CD4-positive, CD25-positive, alpha-beta regulatory T cell (primary cell): ENCODE measurements around the gene SEZ6. TPM values are rescaled to one million over a fixed set of nuclear protein-coding genes. Genes with fewer than 3 reads are reported as not detected.
"Not testable (repeated sequence)": the region's sequence is repeated elsewhere in the genome, so short reads cannot be mapped to it uniquely, and the experiment has no call there.

ENCODE experiments used
- ATAC-seq, 2 donors: fragments of 150-1000 bp; cut with Tn5 transposase; one replicate each; pipeline ENCODE4 v1.10.0; 2021; ENCODE audit warnings: low read depth in 2 of 2, moderate number of reproducible peaks in 2 of 2, moderate library complexity in 1 of 2
- DNase-seq, 3 donors: peaks; one replicate each; pipeline versions ENCODE4 v3.0.0 to v3.0.0-alpha.2; 2012 to 2022; ENCODE audit warnings: mixed read lengths in 1 of 3
- H3K27ac ChIP-seq: one replicate; pipeline ENCODE4 v1.7.0; 2013; ENCODE audit warnings: mild to moderate bottlenecking, low read length; ENCODE audit not compliant: insufficient read depth, poor library complexity, severe bottlenecking
- H3K27me3 ChIP-seq: one replicate; pipeline ENCODE4 v1.7.0; 2013; ENCODE audit warnings: low read length; ENCODE audit not compliant: control insufficient read depth, insufficient read depth
- H3K36me3 ChIP-seq: one replicate; pipeline ENCODE4 v1.7.0; 2013; ENCODE audit warnings: mild to moderate bottlenecking, low read length, moderate library complexity; ENCODE audit not compliant: control insufficient read depth, insufficient read depth
- H3K4me1 ChIP-seq: 2 replicates; pipeline ENCODE4 v1.7.0; 2013; ENCODE audit warnings: mild to moderate bottlenecking, low read length; ENCODE audit not compliant: insufficient read depth, control insufficient read depth, poor library complexity, severe bottlenecking
- H3K4me3 ChIP-seq: one replicate; pipeline ENCODE4 v1.7.0; 2013; ENCODE audit warnings: low read depth, mild to moderate bottlenecking, low read length, moderate library complexity
- H3K9me3 ChIP-seq, 2 experiments: 1 replicate in 1 of 2; 2 replicates in 1 of 2; pipeline ENCODE4 v1.7.0; 2013; ENCODE audit warnings: low read length in 2 of 2, mild to moderate bottlenecking in 1 of 2, moderate library complexity in 1 of 2; ENCODE audit not compliant: control insufficient read depth in 2 of 2
- H3K27ac Mint-ChIP-seq, 3 donors: one replicate each; pipeline ENCODE4 v1.8.0; 2020 to 2022; ENCODE audit warnings: mild to moderate bottlenecking in 3 of 3, mixed read lengths in 3 of 3, moderate library complexity in 2 of 3
- H3K27me3 Mint-ChIP-seq: one replicate; pipeline ENCODE4 v1.8.0; 2022; ENCODE audit warnings: mild to moderate bottlenecking, mixed read lengths
- H3K36me3 Mint-ChIP-seq: one replicate; pipeline ENCODE4 v1.8.0; 2020; ENCODE audit warnings: mixed read lengths
- H3K4me1 Mint-ChIP-seq, 4 donors: one replicate each; pipeline ENCODE4 v1.8.0; 2020 to 2022; ENCODE audit warnings: mixed read lengths in 4 of 4, mild to moderate bottlenecking in 1 of 4
- H3K4me3 Mint-ChIP-seq, 4 donors: one replicate each; pipeline ENCODE4 v1.8.0; 2020 to 2022; ENCODE audit warnings: mild to moderate bottlenecking in 4 of 4, mixed read lengths in 4 of 4, moderate library complexity in 3 of 4
- H3K9me3 Mint-ChIP-seq, 7 donors: one replicate each; pipeline ENCODE4 v1.8.0; 2020 to 2022; ENCODE audit warnings: mixed read lengths in 7 of 7, mild to moderate bottlenecking in 3 of 7, moderate library complexity in 2 of 7
- polyA plus RNA-seq, 4 donors: library from polyadenylated mRNA; unstranded; fragments of 300-500 nt; fragmentation: Illumina TruSeq; gene quantifications; one replicate each; pipeline ENCODE4 v1.2.3, GENCODE V29; 2021
- total RNA-seq: library from RNA; stranded (reverse); gene quantifications from one replicate; pipeline ENCODE4 v1.2.3, GENCODE V29; 2022

Gene SEZ6
- total and polyA plus RNA-seq, 5 donors from 2014 or later: 0.57 to 1.2 (median 0.76) TPM; not detected in 2

GRCh38 chr17:28941251-28941650 is 64.6 kb downstream of the SEZ6 start:
- H3K27ac Mint-ChIP-seq: no peak overlapping the region
- peaks cover 60 to 93% (median 76%) of the 10 kb centered on the region in 4 donors for H3K4me1 Mint-ChIP-seq
- H3K4me3 Mint-ChIP-seq: no peak overlapping the region
- no peaks in the 10 kb centered on the region for H3K27me3 Mint-ChIP-seq
- no peak for DNase-seq
- no peak overlapping the region for H3K27ac ChIP-seq
- peaks cover 76% of the 10 kb centered on the region for H3K4me1 ChIP-seq
- H3K36me3 ChIP-seq: peaks cover 41% of the 10 kb centered on the region
- no peaks in the 10 kb centered on the region for H3K9me3 ChIP-seq
- peaks cover 34% of the 10 kb centered on the region for H3K36me3 Mint-ChIP-seq
- H3K9me3 Mint-ChIP-seq: peaks cover 0 to 1% (median 0%) of the 10 kb centered on the region in 7 donors
- ATAC-seq: no peak
- no peak overlapping the region for H3K4me3 ChIP-seq
- H3K27me3 ChIP-seq: no peaks in the 10 kb centered on the region

- H3K27me3 Mint-ChIP-seq: no peaks in the 10 kb centered on the region
- H3K4me3 Mint-ChIP-seq: peak overlapping the region in 3 of 4 donors; percentile 5 to 59 (median 52)
- peaks cover 0 to 1% (median 0%) of the 10 kb centered on the region in 7 donors for H3K9me3 Mint-ChIP-seq
- no peak overlapping the region for H3K27ac ChIP-seq
- H3K4me1 ChIP-seq: peaks cover 76% of the 10 kb centered on the region
- ATAC-seq (no peak), DNase-seq (no peak)
- H3K36me3 Mint-ChIP-seq: peaks cover 33% of the 10 kb centered on the region
- no peaks in the 10 kb centered on the region for H3K27me3 ChIP-seq
- peak overlapping the region; percentile 38 to 66 (median 51) for H3K27ac Mint-ChIP-seq
- peaks cover 41% of the 10 kb centered on the region for H3K36me3 ChIP-seq
- H3K9me3 ChIP-seq: no peaks in the 10 kb centered on the region
- peaks cover 60 to 93% (median 76%) of the 10 kb centered on the region in 4 donors for H3K4me1 Mint-ChIP-seq
- peak overlapping the region; percentile 46 for H3K4me3 ChIP-seq
Measured at GRCh38 chr17:28940675-28941074, 65.2 kb downstream of the SEZ6 start.

GRCh38 chr17:28940142-28940541 is 65.7 kb downstream of the SEZ6 start:
- ATAC-seq: no peak
- peak in 1 of 3 donors; percentile 25 for DNase-seq
- Histone ChIP-seq H3K4me3 (peak overlapping the region; percentile 46), H3K9me3 (no peaks in the 10 kb centered on the region), H3K27ac (no peak overlapping the region), H3K27me3 (no peaks in the 10 kb centered on the region), H3K36me3 (peaks cover 36% of the 10 kb centered on the region), H3K4me1 (peaks cover 77% of the 10 kb centered on the region)
- Mint-ChIP-seq H3K36me3 (peaks cover 28% of the 10 kb centered on the region), H3K27me3 (no peaks in the 10 kb centered on the region), H3K27ac (peak overlapping the region; percentile 20 to 51 (median 38)), H3K4me3 (peak overlapping the region in 3 of 4 donors; percentile 17 to 59 (median 52)), H3K4me1 (peaks cover 57 to 93% (median 74%) of the 10 kb centered on the region in 4 donors), H3K9me3 (peaks cover 0 to 1% (median 0%) of the 10 kb centered on the region in 7 donors)

GRCh38 chr17:28938552-28938951 is 67.3 kb downstream of the SEZ6 start:
- H3K27me3 Mint-ChIP-seq: no peaks in the 10 kb centered on the region
- Histone ChIP-seq H3K4me1 (peaks cover 67% of the 10 kb centered on the region), H3K36me3 (peaks cover 30% of the 10 kb centered on the region), H3K27me3 (no peaks in the 10 kb centered on the region), H3K9me3 (no peaks in the 10 kb centered on the region), H3K4me3 (no peak overlapping the region), H3K27ac (no peak overlapping the region)
- H3K9me3 Mint-ChIP-seq: peaks cover 0 to 1% (median 0%) of the 10 kb centered on the region in 7 donors
- H3K4me1 Mint-ChIP-seq: peaks cover 50 to 89% (median 71%) of the 10 kb centered on the region in 4 donors
- peak overlapping the region in 2 of 4 donors; percentile 31 to 54 for H3K4me3 Mint-ChIP-seq
- DNase-seq: no peak
- peaks cover 27% of the 10 kb centered on the region for H3K36me3 Mint-ChIP-seq
- peak overlapping the region; percentile 51 to 77 (median 59) for H3K27ac Mint-ChIP-seq
- ATAC-seq: no peak

- peaks cover 0 to 1% (median 0%) of the 10 kb centered on the region in 7 donors for H3K9me3 Mint-ChIP-seq
- H3K36me3 Mint-ChIP-seq: peaks cover 21% of the 10 kb centered on the region
- peaks cover 62% of the 10 kb centered on the region for H3K4me1 ChIP-seq
- DNase-seq: no peak
- H3K9me3 ChIP-seq: no peaks in the 10 kb centered on the region
- peaks cover 56 to 92% (median 72%) of the 10 kb centered on the region in 4 donors for H3K4me1 Mint-ChIP-seq
- H3K4me3 ChIP-seq: peak overlapping the region; percentile 29
- no peak overlapping the region for H3K27ac ChIP-seq
- H3K27ac Mint-ChIP-seq: peak overlapping the region; percentile 33 to 89 (median 89)
- no peak for ATAC-seq
- H3K4me3 Mint-ChIP-seq: peak overlapping the region in 2 of 4 donors; percentile 48 to 51
- no peaks in the 10 kb centered on the region for H3K27me3 Mint-ChIP-seq
- peaks cover 25% of the 10 kb centered on the region for H3K36me3 ChIP-seq
- no peaks in the 10 kb centered on the region for H3K27me3 ChIP-seq
Measured at GRCh38 chr17:28937044-28937729, 68.6 kb downstream of the SEZ6 start.

- peaks cover 52% of the 10 kb centered on the region for H3K4me1 ChIP-seq
- H3K4me3 Mint-ChIP-seq: peak overlapping the region in 3 of 4 donors; percentile 0 to 70 (median 48)
- H3K4me1 Mint-ChIP-seq: peaks cover 47 to 89% (median 71%) of the 10 kb centered on the region in 4 donors
- no peaks in the 10 kb centered on the region for H3K27me3 Mint-ChIP-seq
- ATAC-seq (no peak), DNase-seq (no peak)
- peaks cover 0 to 1% (median 0%) of the 10 kb centered on the region in 7 donors for H3K9me3 Mint-ChIP-seq
- H3K36me3 Mint-ChIP-seq: peaks cover 21% of the 10 kb centered on the region
- H3K36me3 ChIP-seq: peaks cover 18% of the 10 kb centered on the region
- peak overlapping the region; percentile 32 to 89 (median 69) for H3K27ac Mint-ChIP-seq
- peak overlapping the region; percentile 57 for H3K4me3 ChIP-seq
- no peaks in the 10 kb centered on the region for H3K27me3 ChIP-seq
- no peaks in the 10 kb centered on the region for H3K9me3 ChIP-seq
- H3K27ac ChIP-seq: no peak overlapping the region
Measured at GRCh38 chr17:28935744-28936460, 69.9 kb downstream of the SEZ6 start.

- H3K4me3 ChIP-seq, H3K9me3 ChIP-seq: not testable (repeated sequence)
Measured at GRCh38 chr17:28934508-28934907, 71.3 kb downstream of the SEZ6 start.

More at GRCh38 chr17:28934508-28934907, 71.3 kb downstream of the SEZ6 start:
- H3K27ac ChIP-seq, H3K9me3 Mint-ChIP-seq, ATAC-seq, H3K27me3 ChIP-seq, DNase-seq, H3K27me3 Mint-ChIP-seq: not testable (repeated sequence)
- H3K4me1 Mint-ChIP-seq: peaks cover 48 to 88% (median 67%) of the 10 kb centered on the region in 4 donors
- H3K36me3 Mint-ChIP-seq: peaks cover 18% of the 10 kb centered on the region
- peaks cover 11% of the 10 kb centered on the region for H3K36me3 ChIP-seq
- peaks cover 51% of the 10 kb centered on the region for H3K4me1 ChIP-seq
- H3K27ac Mint-ChIP-seq: peak overlapping the region; percentile 59 to 89 (median 77)
- peak overlapping the region in 1 of 4 donors; percentile 44 for H3K4me3 Mint-ChIP-seq
